ENCODE measurements around the gene RASSF8.

GRCh38 chr12:26037615-26038220, 79.2 kb downstream of the RASSF8 start:
- TF ChIP-seq CTCF (IDR thresholded peaks at IDR 0.05): no peak
- TF ChIP-seq EP300 (IDR thresholded peaks at IDR 0.05): no peak
- TF ChIP-seq POLR2AphosphoS5 (IDR thresholded peaks at IDR 0.05): no peak
- TF ChIP-seq POLR2A (IDR thresholded peaks at IDR 0.05): no peak
